ENCODE measurements around the gene PIGP. TPM values are rescaled to one million over a fixed set of nuclear protein-coding genes. Genes with fewer than 3 reads are reported as not detected.
"Not testable (repeated sequence)": the region's sequence is repeated elsewhere in the genome, so short reads cannot be mapped to it uniquely, and the experiment has no call there.

The PIGP gene
- total RNA-seq, 4 donors from 2014 or later = 20.3 to 30.7 (median 21.6) TPM

- no peaks in the 10 kb centered on the region for H3K27me3 ChIP-seq
- no peaks in the 10 kb centered on the region for H3K4me1 ChIP-seq
- no peaks in the 10 kb centered on the region for H3K36me3 ChIP-seq
- no peaks in the 10 kb centered on the region for H3K9me3 ChIP-seq
- H3K4me3 ChIP-seq = no peak overlapping the region
- WGBS = 94% methylated on average over 3 of the region's 3 CpGs
- TF ChIP-seq POLR2A (IDR thresholded peaks at IDR 0.05; ENCODE audit: low read depth) = no peak
- no peak for TF ChIP-seq CTCF (IDR thresholded peaks at IDR 0.05)
- TF ChIP-seq EP300 (IDR thresholded peaks at IDR 0.05) = no peak
- no peak for TF ChIP-seq POLR2AphosphoS5 (IDR thresholded peaks at IDR 0.05)
- H3K27ac ChIP-seq (replicated peaks in 1 of 4) = no peak overlapping the region
- DNase-seq (ENCODE audit: extremely low spot score) = no peak
- intact Hi-C loops (cut with DNase I) = no loop called here
Observed at GRCh38 chr21:37040212-37040611, 32.7 kb downstream of the PIGP start.

GRCh38 chr21:37039411-37040075 lies 33.3 kb downstream of the PIGP start:
- Histone ChIP-seq H3K27me3 (no peaks in the 10 kb centered on the region), H3K4me3 (no peak overlapping the region), H3K9me3 (no peaks in the 10 kb centered on the region), H3K4me1 (no peaks in the 10 kb centered on the region), H3K27ac (replicated peaks in 1 of 4) (no peak overlapping the region), H3K36me3 (no peaks in the 10 kb centered on the region)
- TF ChIP-seq CTCF (IDR thresholded peaks at IDR 0.05) = no peak
- TF ChIP-seq POLR2AphosphoS5 (IDR thresholded peaks at IDR 0.05) = no peak
- TF ChIP-seq POLR2A (IDR thresholded peaks at IDR 0.05; ENCODE audit: low read depth) = no peak
- TF ChIP-seq EP300 (IDR thresholded peaks at IDR 0.05) = no peak
- intact Hi-C loops (cut with DNase I) = no loop called here
- WGBS = 73% methylated on average over 9 of the region's 9 CpGs
- DNase-seq (ENCODE audit: extremely low spot score) = no peak

GRCh38 chr21:37036177-37036576 lies 36.7 kb downstream of the PIGP start:
- 94% methylated on average over 4 of the region's 4 CpGs for WGBS
- no peak for TF ChIP-seq POLR2AphosphoS5 (IDR thresholded peaks at IDR 0.05)
- TF ChIP-seq CTCF (IDR thresholded peaks at IDR 0.05) = no peak
- TF ChIP-seq EP300 (IDR thresholded peaks at IDR 0.05) = no peak
- TF ChIP-seq POLR2A (IDR thresholded peaks at IDR 0.05; ENCODE audit: low read depth) = no peak
- H3K27ac ChIP-seq (replicated peaks in 1 of 4) = no peak overlapping the region
- intact Hi-C loops (cut with DNase I) = no loop called here
- no peaks in the 10 kb centered on the region for H3K9me3 ChIP-seq
- H3K4me3 ChIP-seq = no peak overlapping the region
- H3K27me3 ChIP-seq = peaks cover 0 to 3% (median 0%) of the 10 kb centered on the region in 4 donors
- DNase-seq (ENCODE audit: extremely low spot score) = no peak
- H3K4me1 ChIP-seq = peaks cover 0 to 13% (median 12%) of the 10 kb centered on the region in 4 donors
- H3K36me3 ChIP-seq = no peaks in the 10 kb centered on the region

GRCh38 chr21:37034394-37034793 lies 38.5 kb downstream of the PIGP start:
- DNase-seq (ENCODE audit: extremely low spot score); intact Hi-C loops (cut with DNase I): not testable (repeated sequence)
- 92% methylated on average over 4 of the region's 4 CpGs for WGBS

GRCh38 chr21:37032877-37033471 lies 39.9 kb downstream of the PIGP start:
- WGBS = 52% methylated on average over 4 of the region's 4 CpGs
- H3K27ac ChIP-seq (replicated peaks in 1 of 4) = peak overlapping the region in 1 of 4 donors; percentile 41
- peaks cover 0 to 3% (median 0%) of the 10 kb centered on the region in 4 donors for H3K27me3 ChIP-seq
- no peak for DNase-seq (ENCODE audit: extremely low spot score)
- intact Hi-C loops (cut with DNase I) = no loop called here
- no peaks in the 10 kb centered on the region for H3K9me3 ChIP-seq
- H3K36me3 ChIP-seq = no peaks in the 10 kb centered on the region
- H3K4me3 ChIP-seq = no peak overlapping the region
- H3K4me1 ChIP-seq = peaks cover 0 to 13% (median 12%) of the 10 kb centered on the region in 4 donors
- TF ChIP-seq CTCF (IDR thresholded peaks at IDR 0.05) (no peak), POLR2AphosphoS5 (IDR thresholded peaks at IDR 0.05) (peak in 1 of 2 donors; percentile 57), EP300 (IDR thresholded peaks at IDR 0.05) (no peak), POLR2A (IDR thresholded peaks at IDR 0.05; ENCODE audit: low read depth) (no peak)

More at GRCh38 chr21:37034394-37034793, 38.5 kb downstream of the PIGP start:
- not testable (repeated sequence) for H3K36me3 ChIP-seq; H3K27me3 ChIP-seq; H3K9me3 ChIP-seq; H3K27ac ChIP-seq (replicated peaks in 1 of 4); H3K4me3 ChIP-seq
- peaks cover 0 to 13% (median 12%) of the 10 kb centered on the region in 4 donors for H3K4me1 ChIP-seq
